HG03521 (cell line): ENCODE data around the gene CHMP4A.

Experiments
- ATAC-seq: cut with Tn5 transposase; IDR thresholded peaks from one replicate; pipeline ENCODE4 v1.9.1; 2021; ENCODE audit warnings: mild to moderate bottlenecking, moderate library complexity; ENCODE audit not compliant: unreplicated experiment

Gene CHMP4A

DNA sequence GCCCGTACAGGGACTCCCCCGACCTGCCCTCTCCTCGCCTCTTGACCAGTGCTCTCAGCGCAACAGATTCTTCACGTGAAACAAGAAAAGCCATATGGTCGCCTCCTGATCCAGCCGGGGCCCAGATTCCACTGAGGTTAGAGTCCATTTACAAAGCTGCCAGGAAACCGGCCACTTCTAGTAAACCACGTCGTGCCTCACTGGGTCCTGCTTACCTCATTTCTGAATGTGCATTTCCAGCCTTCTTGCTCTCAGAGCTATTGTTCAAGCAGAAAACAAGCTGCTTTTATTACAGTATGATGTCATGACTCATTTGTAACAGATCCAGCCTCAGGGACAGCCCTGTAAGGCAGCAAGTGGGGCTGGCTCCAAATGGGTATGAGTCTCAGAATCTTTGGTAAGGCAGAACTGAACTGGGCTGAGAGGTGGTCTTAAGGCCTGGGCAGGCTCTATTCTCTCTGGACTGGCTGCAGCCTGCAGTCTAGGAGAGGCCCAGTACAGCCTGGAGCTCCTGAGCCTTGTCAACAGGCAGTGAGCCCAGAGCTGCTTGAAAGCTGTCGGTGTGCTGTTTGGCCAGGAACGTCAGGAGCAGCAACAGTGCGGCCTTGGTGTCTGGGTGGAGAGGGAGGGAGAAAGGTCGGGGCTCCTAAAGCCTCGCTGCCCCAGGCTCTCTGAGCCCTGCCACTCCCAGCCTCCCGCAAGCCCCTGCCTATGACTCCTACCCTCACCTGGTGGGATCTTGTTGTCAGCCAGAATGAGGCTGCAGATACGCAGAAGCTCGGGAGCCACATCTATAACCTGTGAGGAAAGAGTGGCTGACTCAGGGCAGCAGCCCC lies 33.1 kb downstream of the CHMP4A start:
- ATAC-seq = no peak

- no peak for ATAC-seq
These were observed 33.9 kb downstream of the CHMP4A start for GRCh38 chr14:24179294-24179960.

DNA sequence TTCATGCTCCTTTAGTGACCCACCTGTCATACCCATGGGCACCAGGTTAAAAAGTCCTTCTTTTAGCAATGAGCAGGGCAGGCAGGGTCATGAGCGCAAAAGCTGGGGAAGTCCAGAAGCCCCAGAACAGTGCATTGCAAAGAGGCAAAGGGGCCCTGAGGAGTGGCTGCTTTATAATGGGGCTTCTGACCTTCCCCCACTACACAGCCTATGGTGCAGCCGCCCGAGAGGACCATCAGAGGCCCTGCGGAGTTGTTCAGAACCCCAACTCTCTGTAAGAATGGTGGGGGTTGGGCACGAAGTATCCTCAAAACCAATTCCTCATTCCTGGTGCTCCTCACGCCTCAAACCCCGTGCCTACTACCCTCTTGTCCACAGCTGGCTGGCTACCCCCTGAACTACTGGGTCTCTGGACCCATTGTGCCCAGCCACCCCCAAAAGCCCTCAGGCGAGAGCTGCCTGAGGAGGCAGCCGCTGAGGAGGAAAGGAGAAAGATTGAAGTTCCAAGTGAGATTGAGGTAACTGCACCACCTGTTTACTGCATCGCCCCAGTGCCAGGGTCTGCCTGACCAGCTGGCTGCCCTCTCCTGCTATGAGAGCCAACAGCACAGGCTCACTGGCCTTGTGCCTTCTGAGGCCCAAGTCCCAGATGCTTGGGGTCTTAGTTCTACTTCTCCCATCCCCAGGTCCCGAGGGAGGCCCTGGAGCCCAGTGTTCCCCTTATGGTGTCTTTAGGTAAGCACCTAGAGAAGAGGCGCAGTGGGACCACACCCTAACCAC lies 34.7 kb downstream of the CHMP4A start:
- ATAC-seq = no peak

DNA sequence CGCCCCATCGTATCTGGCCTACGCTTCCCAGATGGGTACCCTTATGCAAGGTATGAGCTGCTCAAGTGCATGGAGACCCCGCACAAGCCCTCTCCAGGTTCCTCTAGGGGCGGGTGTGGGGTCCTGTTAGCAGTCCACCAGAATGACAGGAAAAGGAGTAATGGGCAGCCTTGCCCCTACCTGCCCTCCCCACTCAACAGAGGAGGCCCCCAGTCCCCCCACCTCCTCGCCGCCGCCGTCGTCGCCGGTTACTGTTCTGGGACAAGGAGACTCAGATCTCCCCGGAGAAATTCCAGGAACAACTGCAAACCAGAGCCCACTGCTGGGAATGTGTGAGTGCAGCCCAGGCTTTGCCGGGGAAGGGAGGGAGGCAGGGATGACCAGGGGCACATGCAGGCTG lies 35.4 kb downstream of the CHMP4A start:
- ATAC-seq = no peak

DNA sequence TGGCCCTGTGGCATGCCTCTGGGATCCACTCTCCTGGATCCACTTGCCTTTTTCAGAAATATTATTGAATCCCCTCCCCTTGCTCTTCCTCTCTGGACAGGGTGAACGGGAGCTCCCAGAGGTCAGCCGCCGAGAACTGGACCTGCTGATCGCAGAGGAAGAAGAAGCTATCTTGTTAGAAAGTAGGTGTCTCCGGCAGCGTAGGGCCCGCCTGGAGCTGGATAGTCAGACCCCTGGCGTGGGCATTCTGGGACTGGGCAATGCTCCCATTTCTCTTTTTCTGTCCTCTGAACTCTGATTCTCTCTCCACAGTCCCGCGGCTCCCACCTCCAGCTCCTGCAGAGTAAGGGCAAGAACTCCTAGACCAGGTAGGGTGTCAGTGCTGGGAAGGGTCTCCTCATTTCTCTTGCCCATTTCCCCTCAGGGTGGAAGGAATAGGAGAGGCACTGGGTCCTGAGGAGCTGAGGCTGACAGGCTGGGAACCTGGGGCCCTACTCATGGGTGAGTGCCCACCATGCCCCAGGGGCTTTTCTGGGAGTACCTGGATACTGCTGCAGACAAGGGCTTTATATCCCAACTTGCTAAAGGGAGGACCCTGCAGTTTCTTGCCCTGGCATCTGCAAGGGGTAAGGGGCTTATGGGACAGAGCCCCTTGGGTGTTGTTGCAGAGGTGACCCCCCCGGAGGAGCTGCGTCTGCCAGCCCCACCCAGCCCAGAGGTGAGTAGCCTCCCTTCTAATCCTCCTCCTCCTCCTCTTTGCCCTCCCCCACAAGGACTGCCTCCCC lies 36.1 kb downstream of the CHMP4A start:
- ATAC-seq = no peak

DNA sequence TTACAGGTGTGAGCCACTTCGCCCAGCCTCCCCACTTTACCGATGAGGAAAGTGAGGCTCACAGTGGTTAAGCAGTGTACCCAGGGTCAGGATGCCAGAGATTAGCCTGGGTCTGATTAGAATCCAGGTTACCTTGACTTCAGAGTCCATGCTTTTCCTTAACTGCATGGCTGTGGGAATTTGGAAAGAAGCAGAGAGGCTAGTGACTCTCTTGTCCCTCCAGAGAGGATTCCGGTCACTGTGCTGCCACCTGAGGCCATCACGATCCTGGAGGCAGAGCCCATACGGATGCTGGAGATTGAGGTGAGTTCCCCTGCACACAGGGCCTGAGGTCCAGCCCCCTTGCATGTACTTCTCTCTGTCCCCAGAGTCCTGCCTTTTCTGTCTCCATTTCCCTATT lies 36.7 kb downstream of the CHMP4A start:
- ATAC-seq = no peak

GRCh38 chr14:24172871-24173281 lies 40.4 kb downstream of the CHMP4A start:
- no peak for ATAC-seq

DNA sequence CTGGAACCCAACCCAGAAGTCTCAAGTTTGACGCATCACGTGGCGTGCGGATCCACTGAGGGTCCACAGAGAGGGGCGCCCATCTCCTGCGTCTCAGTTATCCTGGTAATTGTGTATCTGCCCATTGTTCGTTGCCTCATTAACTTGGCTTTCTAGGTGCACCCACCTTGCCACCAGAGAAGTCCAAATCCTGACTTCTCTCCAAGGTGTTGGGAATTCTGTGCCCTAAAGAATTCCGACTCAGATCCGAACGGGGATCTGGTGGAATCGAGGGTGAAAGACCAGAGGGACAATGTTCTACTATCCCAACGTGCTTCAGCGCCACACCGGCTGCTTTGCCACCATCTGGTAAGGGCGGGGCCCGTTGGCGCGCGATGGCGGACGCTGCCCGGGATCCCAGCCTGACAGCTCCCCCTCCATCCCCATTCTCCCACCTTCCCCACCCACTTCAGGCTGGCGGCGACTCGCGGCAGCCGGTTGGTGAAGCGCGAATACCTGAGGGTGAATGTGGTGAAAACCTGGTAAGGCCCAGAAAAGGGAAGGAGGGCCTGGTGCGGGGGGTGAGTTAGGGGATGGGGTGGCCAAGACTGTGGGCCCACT lies 40.9 kb downstream of the CHMP4A start:
- ATAC-seq = no peak

DNA sequence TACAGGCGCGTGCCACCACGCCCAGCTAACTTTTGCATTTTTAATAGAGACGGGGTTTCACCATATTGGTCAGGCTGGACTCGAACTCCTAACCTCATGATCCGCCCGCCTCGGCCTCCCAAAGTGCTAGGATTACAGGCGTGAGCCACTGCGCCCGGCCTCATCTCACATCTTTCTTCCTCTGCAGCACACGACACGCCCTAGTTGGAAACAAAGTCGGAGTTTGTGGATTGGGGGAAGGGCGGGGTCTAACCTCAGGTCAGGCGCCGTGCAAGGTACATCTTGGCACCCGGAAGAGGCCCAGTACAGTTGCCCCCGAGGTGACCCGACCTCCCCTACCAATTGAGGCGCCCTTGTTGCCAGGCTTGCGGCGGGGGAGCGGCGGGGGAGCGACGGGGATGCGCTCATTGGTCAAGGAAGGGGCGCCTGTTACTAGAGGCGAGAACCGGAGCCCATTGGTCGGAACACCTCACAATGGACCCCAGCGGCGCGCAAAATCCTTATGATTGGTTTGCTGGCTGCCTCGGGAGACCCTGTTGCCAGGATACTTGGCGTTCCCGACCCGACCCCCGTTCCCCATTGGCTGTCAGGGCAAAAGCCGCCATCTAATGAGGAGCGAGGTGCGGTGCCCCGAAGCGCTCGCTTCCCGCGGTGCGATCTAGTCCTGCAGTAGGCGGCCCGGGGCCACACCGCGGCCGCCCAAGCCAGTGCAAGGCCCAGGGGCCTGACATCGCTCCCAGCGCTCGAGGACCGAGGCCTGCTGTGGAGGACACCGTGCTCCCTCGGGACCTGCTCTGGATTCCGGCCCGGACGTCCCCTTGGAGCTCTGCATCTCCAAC lies 41.6 kb downstream of the CHMP4A start, which contains the start of gene REC8:
Gene REC8, plus strand, starts transcription at position 659 of the 839 bp plus-strand sequence. CDS start 473 bp downstream, outside the sequence.
- ATAC-seq = peak; percentile 66

DNA sequence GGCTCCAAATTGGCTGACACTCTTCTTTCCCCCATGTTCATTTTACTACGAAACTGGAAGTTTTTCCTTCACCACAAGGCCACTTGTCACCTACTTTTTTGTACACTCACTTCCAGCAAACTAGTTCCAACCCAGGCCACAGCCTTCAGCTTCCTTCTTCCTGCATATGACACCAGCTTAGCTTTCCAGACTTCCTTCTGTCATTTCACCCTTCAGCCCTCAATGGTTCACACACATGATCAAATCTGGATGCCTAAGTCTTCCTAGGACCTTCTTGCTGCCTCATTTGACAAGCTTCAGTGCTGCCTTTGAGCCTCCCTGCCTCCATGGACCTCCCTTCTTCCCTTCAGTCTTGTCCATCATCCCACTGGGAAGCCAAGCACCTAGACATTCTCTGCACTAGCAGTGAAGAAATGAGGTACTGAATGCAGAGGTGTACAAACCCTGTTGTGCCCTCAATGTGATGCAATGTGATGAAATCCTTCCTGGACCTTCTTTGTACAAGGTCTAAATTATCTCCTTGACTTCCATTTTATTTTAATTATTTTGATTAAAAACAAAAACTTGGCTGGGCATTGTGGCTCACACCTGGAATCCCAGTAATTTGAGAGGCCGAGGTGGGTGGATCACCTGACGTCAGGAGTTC lies 45.7 kb downstream of the CHMP4A start:
- no peak for ATAC-seq

DNA sequence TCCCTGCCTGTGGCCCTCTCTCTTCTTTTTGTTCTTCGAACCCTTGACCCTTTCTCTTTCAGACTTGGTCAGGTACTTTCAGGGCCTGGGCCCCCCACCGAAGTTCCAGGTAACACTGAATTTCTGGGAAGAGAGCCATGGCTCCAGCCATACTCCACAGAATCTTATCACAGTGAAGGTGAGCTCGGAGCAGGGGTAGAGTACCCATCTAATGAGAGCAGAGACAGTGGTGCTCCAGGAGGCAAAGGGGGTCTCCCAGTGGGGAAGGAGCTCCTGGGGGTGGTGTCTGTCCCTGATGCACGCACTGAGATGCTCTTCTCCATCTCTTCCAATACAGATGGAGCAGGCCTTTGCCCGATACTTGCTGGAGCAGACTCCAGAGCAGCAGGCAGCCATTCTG lies 47.5 kb downstream of the CHMP4A start:
- ATAC-seq = no peak

DNA sequence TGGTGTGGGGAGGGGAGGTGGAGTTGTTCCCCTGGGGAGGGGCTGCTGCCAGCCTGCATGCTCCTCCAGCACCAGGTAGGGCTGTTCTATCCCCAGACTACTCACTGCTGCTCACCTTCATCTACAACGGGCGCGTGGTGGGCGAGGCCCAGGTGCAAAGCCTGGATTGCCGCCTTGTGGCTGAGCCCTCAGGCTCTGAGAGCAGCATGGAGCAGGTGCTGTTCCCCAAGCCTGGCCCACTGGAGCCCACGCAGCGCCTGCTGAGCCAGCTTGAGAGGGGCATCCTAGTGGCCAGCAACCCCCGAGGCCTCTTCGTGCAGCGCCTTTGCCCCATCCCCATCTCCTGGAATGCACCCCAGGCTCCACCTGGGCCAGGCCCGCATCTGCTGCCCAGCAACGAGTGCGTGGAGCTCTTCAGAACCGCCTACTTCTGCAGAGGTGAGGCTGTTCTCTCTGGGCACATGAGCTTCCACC lies 48.7 kb downstream of the CHMP4A start:
- ATAC-seq = no peak

DNA sequence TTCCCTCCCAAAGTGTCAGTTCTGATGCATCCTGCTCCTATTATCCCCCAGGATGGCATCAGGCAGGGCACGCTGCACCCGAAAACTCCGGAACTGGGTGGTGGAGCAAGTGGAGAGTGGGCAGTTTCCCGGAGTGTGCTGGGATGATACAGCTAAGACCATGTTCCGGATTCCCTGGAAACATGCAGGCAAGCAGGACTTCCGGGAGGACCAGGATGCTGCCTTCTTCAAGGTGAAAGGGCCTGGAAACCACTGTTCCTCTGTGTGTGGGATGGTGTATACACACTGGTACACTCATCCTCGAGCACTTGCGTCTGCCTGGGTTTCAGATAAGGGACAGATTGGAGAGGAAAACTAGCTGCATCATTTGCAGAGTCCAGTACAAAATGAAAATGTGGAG lies 51.2 kb downstream of the CHMP4A start:
- no peak for ATAC-seq

GRCh38 chr14:24160850-24161804 lies 52.2 kb downstream of the CHMP4A start, which contains the start of gene IRF9:
Gene IRF9 (plus strand): TSS chr14:24161265. CDS start chr14:24162145, 880 bp downstream.
- ATAC-seq = peak; percentile 77

DNA sequence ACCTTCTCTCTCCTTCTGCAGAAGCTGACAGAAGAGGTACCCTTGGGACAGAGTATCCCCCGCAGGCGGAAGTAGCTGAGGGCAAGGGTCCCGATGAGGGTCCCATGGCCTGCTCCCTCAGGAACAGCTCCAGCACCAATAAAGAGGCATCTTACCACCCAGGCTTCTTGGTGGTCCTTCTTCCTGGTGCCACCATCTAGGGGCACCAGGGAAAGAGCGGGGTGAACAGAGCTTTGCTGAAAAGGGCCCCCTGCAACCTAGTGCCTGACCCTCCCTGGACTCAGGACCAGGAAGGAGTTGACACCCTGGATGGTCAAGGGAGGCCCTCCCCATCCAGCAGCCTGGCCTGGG lies 52.8 kb downstream of the CHMP4A start:
- ATAC-seq = no peak

DNA sequence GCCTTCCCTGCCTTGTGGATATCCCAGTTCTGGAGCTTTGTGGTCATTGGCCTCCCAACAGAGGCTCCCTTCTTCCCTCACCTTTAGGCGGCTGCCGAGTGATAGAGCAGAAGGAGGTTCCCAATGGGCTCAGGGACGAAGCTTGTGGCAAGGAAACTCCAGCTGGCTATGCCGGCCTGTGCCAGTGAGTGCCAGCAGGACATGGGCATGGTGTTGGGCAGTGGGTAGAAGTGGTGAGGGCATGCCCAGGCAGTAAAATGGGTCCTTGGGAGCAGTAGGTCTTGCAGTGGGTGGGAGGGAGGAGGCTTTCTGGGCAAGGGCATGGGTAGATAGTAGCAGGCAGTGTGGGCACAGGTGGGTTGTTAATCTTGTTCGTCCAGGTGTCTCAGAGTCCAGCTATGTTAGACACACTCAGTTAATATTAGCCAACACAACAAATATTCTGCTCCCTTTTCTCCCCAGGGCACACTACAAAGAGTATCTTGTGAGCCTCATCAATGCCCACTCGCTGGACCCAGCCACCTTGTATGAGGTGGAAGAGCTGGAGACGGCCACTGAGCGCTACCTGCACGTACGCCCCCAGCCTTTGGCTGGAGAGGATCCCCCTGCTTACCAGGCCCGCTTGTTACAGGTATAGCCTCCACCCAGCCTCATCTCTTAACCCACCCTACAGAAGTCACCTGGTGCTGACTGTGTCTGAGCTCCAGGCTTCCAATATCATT lies 53.4 kb downstream of the CHMP4A start:
- ATAC-seq = no peak
